ENCODE measurements around the gene PDE6A. TPM values are rescaled to one million over a fixed set of nuclear protein-coding genes. Genes with fewer than 3 reads are reported as not detected.

PDE6A gene
- total and polyA plus RNA-seq, 9 of the 15 experiments (the other 6 are each of a cell fraction or from before 2014, with no cell fraction given) = 0.01 to 0.04 (median 0.01) TPM; not detected in 6

DNA sequence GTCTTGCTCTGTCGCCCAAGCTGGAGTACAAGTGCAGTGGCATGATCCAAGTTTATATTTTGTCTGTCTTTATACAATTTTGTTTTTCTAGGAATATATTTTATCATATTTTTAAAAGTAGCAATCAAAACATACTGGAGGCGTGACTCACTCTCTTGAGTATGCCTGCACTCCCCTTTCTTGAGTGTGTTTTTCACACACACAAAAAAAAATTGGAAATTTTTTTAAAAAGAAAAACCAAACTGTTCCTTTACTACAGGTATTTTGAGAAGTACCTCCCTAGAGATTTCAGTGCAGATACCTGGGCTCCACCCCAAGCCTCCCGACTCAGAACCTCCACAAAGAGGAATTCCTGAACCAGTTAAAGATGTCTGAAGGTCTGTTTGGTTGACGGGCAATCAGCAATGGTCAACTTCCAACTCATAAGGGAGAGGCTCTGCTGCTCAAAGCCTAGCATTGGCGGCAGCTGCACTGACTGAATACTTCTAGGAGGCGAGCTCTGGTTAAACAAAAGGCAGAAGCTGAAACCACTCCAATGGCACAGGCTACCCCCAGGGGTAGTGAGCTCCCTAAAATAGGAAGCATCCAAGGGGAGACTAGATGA, 27.4 kb downstream of the PDE6A start:
- ATAC-seq (no peak), FAIRE-seq (no peak), DNase-seq (ENCODE audit: extremely low read depth in 1 of 4, low spot score in 3 of 4) (no peak)
- TF ChIP-seq E2F3 (CRISPR knock-in tag; IDR thresholded peaks at IDR 0.05) = no peak
- TF ChIP-seq RBM25 (IDR thresholded peaks at IDR 0.05; ENCODE audit: low read depth, low read length, severe bottlenecking) = peak; percentile 38
- H3K4me2 ChIP-seq (ENCODE audit: insufficient read depth, low read length) = no peak overlapping the region
- no peak overlapping the region; the same call in 1 of the 2 replicates for H2AFZ ChIP-seq (ENCODE audit: low read depth, low read length)
- no TSS peak for BruUV-seq (replicated peaks)
- H3K9me3 ChIP-seq (replicated peaks; ENCODE audit: control insufficient read depth, insufficient read depth, low read depth, low read length) = no peaks in the 10 kb centered on the region
- no peaks in the 10 kb centered on the region for H3K36me3 ChIP-seq (ENCODE audit: control insufficient read depth, insufficient read depth, low read length)
- no peaks in the 10 kb centered on the region for H4K20me1 ChIP-seq (replicated peaks; ENCODE audit: control insufficient read depth, insufficient read depth, low read length)
- ChIA-PET POLR2A (interaction anchor here (0.6 to 1.4 kb wide), 3 partner anchors 10 to 365 kb away, joined by 3 read pairs; no protein-coding TSS in a partner anchor), CTCF (ENCODE audit: low intra/inter-chr PET ratio) (no interaction called here)
- H3K9me1 ChIP-seq (ENCODE audit: control insufficient read depth, insufficient read depth, low read length) = no peaks in the 10 kb centered on the region
- no peaks in the 10 kb centered on the region for H3K79me2 ChIP-seq (ENCODE audit: control insufficient read depth, insufficient read depth, low read length)
- intact Hi-C loops (cut with micrococcal nuclease) = no loop called here
- H3K4me1 ChIP-seq (replicated peaks in 1 of 2; ENCODE audit: control insufficient read depth in 2 of 2, insufficient read depth in 2 of 2, low read length in 2 of 2) = peaks cover 3 to 34% of the 10 kb centered on the region in 2 experiments; a peak in 4 of 5 replicates
- H3K9ac ChIP-seq (ENCODE audit: insufficient read depth in 1 of 2, low read depth in 2 of 2, low read length in 2 of 2) = no peak overlapping the region
- in situ Hi-C loops (cut with MboI) = no loop called here
- no peak overlapping the region for H3K4me3 ChIP-seq
- H3K27ac ChIP-seq (ENCODE audit: extremely low read depth, low read depth, low read length) = no peak overlapping the region
- WGBS (ENCODE audit: insufficient coverage, low coverage, missing lambda C conversion rate) = 51% methylated on average over 6 of the region's 6 CpGs
- H3K27me3 ChIP-seq (ENCODE audit: control insufficient read depth in 2 of 2, insufficient read depth in 2 of 2, low read length in 2 of 2) = no peaks in the 10 kb centered on the region

DNA sequence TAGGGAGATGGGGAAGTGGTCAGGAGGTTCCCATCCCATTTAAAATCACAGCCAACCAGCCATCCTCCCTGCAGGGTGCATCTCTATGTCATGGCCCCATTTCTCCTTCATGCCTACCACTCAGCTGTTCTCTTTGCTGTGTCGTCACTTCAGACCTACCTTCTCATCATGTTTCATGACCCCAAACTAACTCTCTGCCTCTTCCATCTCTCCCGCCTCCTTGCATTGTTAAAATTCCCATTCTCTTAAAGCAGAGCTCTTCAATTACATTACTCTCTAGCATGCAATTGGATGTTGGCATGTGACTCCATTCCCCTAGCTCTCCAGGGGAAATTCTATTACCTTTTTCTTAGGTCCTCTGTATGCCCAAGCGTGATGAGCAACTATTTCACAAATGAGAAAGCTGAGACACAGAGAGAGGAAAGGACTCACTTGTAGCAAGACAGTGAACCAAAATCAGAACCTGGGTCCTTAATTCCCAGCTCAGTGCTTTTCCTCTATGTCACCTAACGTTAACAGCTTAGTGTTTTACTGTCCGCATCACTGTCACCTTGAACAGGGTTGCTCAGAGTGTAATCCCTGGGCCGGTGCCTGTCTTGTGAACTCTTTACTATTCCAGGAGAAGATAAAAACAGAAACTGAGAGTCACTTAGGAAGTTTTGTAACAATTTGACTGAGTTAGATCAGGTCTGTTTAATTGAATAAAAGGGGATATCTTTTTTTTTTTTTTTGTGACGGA, 28.1 kb downstream of the PDE6A start:
- H2AFZ ChIP-seq (ENCODE audit: low read depth, low read length) = 0 out of 2 replicates have a peak overlapping the region, but pooled peaks have one; percentile 9
- peaks cover 3 to 31% of the 10 kb centered on the region in 2 experiments; a peak in 4 of 5 replicates for H3K4me1 ChIP-seq (replicated peaks in 1 of 2; ENCODE audit: control insufficient read depth in 2 of 2, insufficient read depth in 2 of 2, low read length in 2 of 2)
- H3K79me2 ChIP-seq (ENCODE audit: control insufficient read depth, insufficient read depth, low read length) = no peaks in the 10 kb centered on the region
- H3K27ac ChIP-seq (ENCODE audit: extremely low read depth, low read depth, low read length) = no peak overlapping the region
- no peak for DNase-seq (ENCODE audit: extremely low read depth in 1 of 4, low spot score in 3 of 4)
- ChIA-PET POLR2A (interaction anchor here (0.6 to 0.8 kb wide), 4 partner anchors 15 to 364 kb away, joined by 3 read pairs; no protein-coding TSS in a partner anchor), CTCF (ENCODE audit: low intra/inter-chr PET ratio) (no interaction called here)
- in situ Hi-C loops (cut with MboI) (no loop called here), intact Hi-C loops (cut with micrococcal nuclease) (no loop called here)
- H3K4me2 ChIP-seq (ENCODE audit: insufficient read depth, low read length) = no peak overlapping the region
- no peaks in the 10 kb centered on the region for H3K9me1 ChIP-seq (ENCODE audit: control insufficient read depth, insufficient read depth, low read length)
- no peak overlapping the region for H3K9ac ChIP-seq (ENCODE audit: insufficient read depth in 1 of 2, low read depth in 2 of 2, low read length in 2 of 2)
- no peaks in the 10 kb centered on the region for H3K27me3 ChIP-seq (ENCODE audit: control insufficient read depth in 2 of 2, insufficient read depth in 2 of 2, low read length in 2 of 2)
- TF ChIP-seq SPI1 (IDR thresholded peaks at IDR 0.05; ENCODE audit: borderline replicate concordance, low read depth, low read length) = 0 out of 2 replicates have a peak, but pooled peaks have one; percentile 18
- TF ChIP-seq ZBTB11 (CRISPR knock-in tag; IDR thresholded peaks at IDR 0.05) = no peak
- 59% methylated on average over 7 of the region's 7 CpGs for WGBS (ENCODE audit: insufficient coverage, low coverage, missing lambda C conversion rate)
- H3K36me3 ChIP-seq (ENCODE audit: control insufficient read depth, insufficient read depth, low read length) = no peaks in the 10 kb centered on the region
- no peaks in the 10 kb centered on the region for H4K20me1 ChIP-seq (replicated peaks; ENCODE audit: control insufficient read depth, insufficient read depth, low read length)
- H3K4me3 ChIP-seq = no peak overlapping the region
- no peak for ATAC-seq
- H3K9me3 ChIP-seq (replicated peaks; ENCODE audit: control insufficient read depth, insufficient read depth, low read depth, low read length) = no peaks in the 10 kb centered on the region
- no peak for FAIRE-seq
- no TSS peak for BruUV-seq (replicated peaks)
